Keratinocyte (primary cell): ENCODE data around the gene DHRS12.

ENCODE experiments used
- EZH2 ChIP-seq: IDR thresholded peaks from one replicate; pipeline ENCODE4 v1.6.1; 2012; ENCODE audit warnings: inconsistent platforms, mild to moderate bottlenecking, low read length, moderate library complexity
- TF ChIP-seq, protein P1 (sequence below), 3 experiments: IDR thresholded peaks in 1 of 3; conservative IDR thresholded peaks in 1 of 3; optimal IDR thresholded peaks in 1 of 3; 2 replicates in 2 of 3; 3 replicates in 1 of 3; pipeline versions ENCODE3 to v1.5.1; 2011; ENCODE audit warnings: low read length in 3 of 3, mild to moderate bottlenecking in 3 of 3, moderate library complexity in 2 of 3, control low read depth in 1 of 3, inconsistent platforms in 1 of 3; ENCODE audit not compliant: insufficient read depth in 2 of 3; ENCODE audit errors: extremely low read depth in 1 of 3

- TF ChIP-seq, protein P1, sequence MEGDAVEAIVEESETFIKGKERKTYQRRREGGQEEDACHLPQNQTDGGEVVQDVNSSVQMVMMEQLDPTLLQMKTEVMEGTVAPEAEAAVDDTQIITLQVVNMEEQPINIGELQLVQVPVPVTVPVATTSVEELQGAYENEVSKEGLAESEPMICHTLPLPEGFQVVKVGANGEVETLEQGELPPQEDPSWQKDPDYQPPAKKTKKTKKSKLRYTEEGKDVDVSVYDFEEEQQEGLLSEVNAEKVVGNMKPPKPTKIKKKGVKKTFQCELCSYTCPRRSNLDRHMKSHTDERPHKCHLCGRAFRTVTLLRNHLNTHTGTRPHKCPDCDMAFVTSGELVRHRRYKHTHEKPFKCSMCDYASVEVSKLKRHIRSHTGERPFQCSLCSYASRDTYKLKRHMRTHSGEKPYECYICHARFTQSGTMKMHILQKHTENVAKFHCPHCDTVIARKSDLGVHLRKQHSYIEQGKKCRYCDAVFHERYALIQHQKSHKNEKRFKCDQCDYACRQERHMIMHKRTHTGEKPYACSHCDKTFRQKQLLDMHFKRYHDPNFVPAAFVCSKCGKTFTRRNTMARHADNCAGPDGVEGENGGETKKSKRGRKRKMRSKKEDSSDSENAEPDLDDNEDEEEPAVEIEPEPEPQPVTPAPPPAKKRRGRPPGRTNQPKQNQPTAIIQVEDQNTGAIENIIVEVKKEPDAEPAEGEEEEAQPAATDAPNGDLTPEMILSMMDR (optimal IDR thresholded peaks at IDR 0.05 in 1 of 3, IDR thresholded peaks at IDR 0.05 in 1 of 3, conservative IDR thresholded peaks at IDR 0.05 in 1 of 3; ENCODE audit: extremely low read depth in 1 of 3, insufficient read depth in 2 of 3, low read length in 3 of 3): no peak
- TF ChIP-seq EZH2: no peak
These were observed 84.6 kb downstream of the DHRS12 start for GRCh38 chr13:51719394-51719793.
